COR-L47 (cell line): ENCODE results near the gene EMP1.

ENCODE experiments used
- DNase-seq: peaks from one replicate; lab custom pipeline; 2025; lab: John Stamatoyannopoulos, UW

The EMP1 gene

DNA sequence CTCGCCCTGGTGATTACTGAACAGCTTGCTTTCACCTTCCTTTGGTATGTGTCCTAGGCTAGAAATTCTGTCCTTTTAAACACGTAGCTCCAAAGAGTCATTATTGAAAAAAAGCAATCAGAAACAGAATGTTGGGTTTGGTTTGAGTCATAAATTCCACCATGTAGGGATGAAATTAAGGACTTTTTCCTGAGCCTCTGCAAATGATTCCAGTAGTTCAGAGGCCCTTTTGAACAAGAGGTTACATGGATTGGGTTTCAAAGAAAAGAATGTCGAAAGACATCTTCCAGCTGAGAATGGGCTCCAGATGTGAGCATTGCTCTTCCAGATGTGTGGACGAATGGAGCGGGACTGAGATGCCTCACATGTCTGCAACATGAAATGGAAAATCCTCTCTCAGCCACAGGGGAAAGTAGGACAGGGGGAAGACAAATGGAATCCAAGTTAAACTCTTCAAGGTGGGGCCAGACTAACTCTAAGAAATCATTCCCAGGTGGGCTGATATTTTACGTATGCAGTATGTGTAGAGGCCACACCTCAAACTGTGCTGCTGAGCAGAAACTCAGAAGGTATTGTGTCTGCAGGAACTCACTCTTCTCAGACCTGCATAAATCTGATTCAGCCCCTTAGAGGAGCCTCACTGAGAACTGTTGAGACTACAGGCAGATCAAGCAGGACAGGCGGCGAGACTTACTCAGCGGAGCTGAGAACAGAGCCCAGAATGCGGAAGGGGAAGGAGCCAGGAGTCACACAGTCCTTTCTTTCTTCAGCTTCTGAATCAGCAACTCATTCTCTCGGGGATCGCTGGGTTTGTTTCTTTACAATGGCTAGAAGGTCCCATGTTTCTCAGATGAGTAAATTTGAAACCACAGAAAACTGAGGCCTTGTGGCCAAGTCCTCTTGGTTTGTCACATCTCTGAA is 23.3 kb upstream of the EMP1 start:
- DNase-seq: no peak

DNA sequence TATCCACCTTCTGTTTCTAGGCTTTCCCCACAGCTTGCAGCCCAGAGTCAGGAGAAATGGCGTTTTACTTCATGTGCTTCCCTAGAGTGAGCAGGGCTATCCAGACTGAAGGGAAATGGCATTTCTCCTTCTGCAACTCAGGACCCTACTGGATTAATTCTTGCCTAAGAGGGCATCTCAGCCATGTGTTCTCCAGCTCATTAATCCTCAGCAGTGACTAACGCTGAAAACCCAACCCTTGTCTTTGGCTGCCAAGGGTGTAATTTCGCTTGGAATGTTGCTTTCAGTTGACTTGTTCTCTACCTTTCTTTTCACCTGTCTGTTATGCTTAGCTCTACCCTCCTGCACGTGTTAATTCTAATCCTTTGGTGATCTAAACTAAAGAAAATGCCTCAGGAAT is 21.0 kb upstream of the EMP1 start:
- DNase-seq: no peak

DNA sequence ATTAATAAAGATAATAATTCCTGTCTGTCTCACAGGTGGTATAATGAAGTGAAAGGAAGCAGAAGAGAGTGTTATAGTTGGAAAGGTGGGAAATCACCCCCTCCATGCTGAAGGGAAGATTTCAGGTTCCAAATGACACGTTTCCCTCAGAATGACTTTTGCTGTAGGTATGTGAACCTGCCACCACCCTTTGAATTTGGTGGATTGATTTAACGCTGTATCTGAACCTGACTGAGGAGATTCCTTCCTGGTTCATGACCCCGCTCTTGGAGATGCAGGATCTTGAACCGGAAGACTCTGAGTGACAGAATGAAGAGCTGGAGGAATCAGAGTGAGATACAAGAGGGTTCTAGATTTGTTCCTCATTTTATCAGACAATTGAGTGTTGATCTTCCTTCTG is 20.3 kb upstream of the EMP1 start:
- no peak for DNase-seq

DNA sequence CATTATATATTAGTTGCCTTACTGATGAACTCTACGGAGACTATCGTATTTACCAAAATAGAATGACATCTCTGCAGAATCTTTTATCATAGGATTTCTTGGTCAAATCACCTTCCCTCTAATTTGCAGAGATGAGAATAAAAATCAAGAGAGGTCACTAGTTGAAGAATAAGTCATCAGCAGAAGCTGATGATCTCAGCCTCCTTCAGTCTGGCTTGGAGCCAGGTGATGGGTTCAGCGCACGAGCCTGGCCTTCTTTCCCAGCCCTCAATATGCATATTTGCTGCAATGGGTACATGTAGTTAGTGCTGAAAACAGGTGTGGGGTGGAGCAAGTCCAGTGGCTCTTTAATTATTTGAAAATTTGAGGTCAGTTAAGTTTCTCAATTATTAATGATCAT is 19.2 kb upstream of the EMP1 start:
- no peak for DNase-seq

DNA sequence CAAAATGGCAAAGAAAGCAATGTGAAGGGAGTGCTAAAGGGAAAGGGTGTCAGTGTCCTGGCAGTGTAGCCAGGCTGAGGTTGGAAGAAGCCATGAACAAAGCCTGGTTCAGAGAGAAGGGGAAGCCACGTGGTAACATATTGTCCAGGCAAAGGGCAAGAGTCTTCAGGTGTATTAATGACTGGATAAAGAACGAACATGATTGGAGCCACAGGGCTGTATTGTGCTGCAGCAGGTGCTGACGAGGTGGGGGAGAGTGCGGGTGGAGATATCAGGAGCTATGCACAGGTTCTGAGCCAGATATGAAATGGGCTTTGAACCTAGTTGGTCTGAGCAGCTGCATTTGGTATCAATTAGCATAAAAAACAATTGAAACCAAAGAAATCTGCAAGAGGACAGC is 18.6 kb upstream of the EMP1 start:
- DNase-seq: no peak

DNA sequence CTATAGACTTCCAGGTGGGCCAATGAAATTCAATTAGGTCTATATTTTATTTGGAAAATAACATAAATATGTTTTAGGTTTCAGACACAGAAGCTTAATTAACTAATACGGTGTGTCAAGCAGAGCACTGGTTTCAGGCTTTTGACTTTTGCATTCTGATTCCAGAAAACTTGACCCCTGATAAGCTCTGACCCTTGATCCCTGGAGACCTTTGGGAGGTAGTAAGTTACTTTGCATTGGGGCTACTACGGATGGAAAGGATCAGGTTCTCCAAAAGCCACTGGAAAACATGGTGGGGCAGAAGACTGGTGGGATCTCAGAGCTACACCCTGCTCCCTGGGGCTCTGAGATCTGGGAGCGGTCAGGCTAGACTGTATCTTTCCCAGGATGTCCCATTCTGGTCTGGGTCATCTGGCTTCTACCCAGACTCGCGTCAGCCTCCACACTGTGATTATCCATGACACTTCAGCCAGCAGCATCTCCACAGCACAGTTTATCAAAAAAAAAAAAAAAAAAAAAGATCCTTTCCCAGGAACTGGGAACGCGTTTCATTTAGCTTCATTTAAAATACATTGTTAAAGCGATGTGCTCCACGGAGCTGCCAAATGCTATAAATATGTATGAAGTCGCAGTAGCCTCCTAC is 17.8 kb upstream of the EMP1 start:
- DNase-seq: no peak

DNA sequence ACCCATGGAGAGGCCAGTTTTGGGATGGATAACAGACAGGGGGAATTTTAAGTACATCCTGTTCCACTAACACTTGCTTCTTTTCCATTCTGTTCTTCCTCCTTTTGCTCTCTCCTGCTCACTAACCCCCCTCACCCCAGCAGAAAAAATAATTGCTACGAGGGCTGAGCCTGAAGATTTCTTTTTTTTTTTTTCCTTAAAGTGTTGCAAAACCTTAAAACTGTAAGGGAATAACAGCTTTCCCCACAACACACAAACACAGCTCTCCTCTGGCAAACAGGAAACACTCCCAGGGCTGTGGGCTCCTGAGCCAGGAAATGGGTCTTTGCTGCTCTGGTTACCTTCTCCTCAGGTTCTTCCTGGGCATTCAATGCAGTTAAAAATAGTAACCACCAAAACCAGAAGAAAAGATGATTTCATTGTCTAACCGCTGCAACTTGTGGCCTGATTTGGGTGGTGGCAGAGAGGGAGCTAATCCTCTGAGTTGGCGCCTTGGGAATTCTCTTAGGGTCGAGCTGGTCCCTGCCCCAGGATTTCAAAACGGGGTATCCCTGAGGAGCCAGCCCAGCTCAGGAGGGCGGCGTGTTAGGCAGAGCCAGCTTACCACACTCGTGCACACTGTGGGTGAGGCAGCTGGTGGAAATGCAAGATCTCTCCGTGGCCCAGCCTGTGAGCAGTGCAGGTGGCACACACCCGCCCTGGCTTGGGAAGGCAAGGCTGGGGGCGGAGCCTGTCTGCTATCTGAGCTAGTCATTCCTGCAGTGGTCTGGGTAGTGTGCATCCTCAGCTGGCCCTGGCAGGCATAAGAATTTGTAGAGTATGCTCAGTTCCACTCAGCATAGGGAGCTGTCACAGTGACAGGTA is 17.1 kb upstream of the EMP1 start:
- DNase-seq: no peak

DNA sequence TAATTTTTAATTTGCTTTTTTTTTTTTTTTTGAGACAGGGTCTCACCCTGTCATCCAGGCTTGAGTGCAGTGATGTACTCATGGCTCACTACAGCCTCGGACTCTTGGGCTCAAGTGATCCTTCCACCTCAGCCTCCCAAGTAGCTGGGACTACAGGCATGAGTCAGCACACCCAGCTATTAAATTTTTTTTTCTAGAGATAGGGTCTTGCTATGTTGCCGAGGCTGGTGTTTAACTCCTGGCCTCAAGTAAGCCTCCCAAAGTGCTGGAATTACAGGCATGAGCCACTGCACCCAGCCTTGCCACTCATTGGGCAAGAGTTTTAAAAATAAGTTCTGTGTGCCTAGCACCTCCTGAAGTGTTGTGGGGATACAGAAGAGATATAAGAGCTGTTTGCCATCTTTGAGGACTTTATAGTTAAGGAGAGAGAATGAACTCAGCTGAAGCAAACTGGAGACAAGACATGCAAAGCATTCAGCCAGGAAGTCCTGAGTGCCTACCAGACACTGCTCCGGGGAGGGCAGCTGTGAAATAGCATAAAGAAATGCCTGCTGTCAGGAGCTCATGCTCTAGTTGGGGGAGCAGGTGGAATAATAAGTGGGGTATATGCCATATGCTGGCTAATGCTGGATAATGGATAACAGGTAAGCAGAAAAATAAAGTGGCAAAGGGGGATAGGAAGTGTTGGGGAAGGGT is 15.0 kb upstream of the EMP1 start:
- no peak for DNase-seq

DNA sequence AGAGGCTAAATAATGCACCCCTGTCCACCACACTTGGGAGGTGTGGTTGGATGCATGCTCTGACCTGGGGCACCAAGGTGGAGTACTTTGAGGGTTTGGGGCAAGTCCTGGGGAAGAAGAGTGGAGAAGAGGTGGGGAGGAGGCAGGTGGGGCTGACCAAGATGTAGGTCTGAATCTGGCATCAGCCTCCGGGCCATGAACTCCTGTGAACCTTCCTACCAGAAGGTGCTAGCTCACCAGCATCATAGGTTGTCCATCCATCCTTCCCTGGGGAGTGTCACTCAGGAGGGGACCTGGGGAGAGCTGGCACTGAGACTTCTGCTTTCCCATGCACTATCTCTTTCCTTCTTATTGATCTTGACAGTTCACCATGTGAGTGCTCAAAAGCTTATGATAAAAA is 13.6 kb upstream of the EMP1 start:
- DNase-seq: no peak

DNA sequence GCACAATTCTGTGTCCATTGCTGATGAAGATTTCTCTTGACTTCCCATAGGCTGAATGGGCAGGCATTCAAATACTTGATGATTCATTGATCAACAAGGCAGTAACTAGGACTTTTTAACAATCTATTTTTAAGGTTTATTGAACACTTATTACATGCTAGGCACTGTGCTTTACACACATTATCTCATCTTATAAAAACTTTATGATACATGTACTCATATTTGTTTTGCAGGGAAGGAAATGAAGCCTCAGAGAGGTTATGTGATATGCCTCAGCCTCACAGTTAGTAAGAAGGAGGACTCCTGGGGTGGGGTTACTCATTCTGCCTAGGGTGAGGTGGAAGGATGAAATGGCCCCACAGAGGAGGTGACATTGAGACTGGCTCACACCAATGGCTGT is 12.9 kb upstream of the EMP1 start:
- no peak for DNase-seq

DNA sequence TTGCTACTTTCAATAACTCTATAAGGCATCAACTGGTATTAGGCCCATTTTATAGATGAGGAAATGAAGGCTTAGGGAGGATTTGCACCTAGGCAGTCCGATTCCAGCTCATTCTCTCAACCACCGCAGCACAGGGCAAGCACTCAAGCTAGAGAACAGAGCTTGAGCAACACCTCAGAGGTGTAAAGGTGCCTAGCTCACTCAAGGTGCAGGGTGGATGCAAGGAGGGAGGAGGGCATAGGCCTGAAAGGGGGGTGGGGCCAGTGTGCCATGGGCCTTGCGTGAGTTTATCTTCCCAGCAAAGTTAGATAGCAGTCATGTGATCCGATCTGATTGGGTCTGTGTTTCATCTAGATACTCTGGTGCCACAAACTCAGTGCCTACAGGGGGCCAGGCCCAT is 10.2 kb upstream of the EMP1 start:
- no peak for DNase-seq

DNA sequence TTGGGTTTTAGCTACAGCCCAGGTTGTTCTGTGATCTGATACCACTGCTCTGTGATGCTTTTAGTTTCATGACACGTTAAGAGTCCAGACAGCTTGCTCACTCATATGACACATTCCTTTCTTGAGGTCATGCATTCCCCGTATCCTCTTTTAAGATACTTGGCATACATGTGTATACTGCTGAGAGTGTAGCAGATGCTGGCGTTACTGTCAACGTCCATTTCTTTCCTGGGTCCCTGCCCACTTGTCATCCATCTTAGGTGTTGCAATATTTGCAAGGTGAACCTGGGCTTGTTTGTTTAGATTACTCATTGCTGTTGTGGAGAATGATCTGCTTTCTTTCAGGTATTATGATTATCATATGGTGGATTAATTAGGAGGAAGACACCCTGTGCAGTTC is 9.1 kb upstream of the EMP1 start:
- no peak for DNase-seq

DNA sequence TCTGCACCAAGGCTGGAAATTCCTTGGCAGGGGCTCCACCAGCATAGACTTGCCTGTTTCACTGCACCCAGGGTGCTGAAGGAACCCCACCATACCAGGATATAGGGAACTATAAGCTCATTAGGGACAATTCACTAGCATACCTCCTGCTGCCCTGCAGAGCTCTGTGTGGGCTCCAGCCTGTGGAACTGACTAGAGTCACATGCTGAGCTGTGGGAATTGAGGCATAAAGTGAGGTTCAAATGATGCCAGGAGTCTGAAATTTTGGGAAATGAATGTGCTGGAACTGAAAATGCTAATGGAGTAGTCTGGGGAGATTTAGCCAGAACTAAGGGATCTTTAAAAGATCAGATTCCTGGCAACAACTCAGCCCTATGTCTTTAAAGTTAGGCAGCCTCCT is 7.3 kb upstream of the EMP1 start:
- DNase-seq: no peak

DNA sequence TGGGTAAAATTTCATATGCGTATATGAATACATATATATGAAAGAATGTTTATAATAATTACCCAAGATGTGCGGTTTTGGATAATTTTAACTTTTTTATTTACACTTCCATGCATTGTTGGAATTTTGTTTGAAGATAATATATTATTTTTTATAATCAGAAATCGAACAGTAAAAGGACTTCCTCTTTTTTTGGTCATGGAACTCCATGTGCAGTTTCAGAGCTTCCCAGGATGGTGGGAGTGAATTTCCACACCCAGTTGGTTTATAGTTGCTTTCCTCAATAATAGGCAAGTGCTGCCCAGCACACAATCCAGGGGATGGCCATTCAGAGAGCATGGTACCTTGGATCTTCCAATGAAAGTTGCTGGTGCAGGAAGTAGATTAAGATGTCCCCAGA is 6.3 kb upstream of the EMP1 start:
- no peak for DNase-seq

DNA sequence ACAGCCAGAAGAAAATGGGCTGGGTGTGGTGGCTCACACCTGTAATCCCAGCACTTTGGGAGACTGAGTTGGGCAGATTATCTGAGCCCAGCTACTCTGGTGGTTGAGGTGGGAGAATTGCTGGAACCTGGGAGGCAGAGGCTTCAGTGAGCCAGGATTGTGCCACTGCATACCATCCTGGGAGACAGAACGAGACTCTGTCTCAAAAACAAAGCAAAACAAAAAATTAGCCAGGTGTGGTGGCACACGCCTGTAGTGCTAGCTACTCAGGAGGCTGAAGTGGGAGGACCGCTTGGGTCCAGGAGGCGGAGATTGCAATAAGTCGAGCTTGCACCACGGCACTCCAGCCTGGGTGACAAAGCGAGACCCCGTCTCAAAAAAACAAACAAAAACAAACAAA is 3.8 kb upstream of the EMP1 start:
- no peak for DNase-seq

DNA sequence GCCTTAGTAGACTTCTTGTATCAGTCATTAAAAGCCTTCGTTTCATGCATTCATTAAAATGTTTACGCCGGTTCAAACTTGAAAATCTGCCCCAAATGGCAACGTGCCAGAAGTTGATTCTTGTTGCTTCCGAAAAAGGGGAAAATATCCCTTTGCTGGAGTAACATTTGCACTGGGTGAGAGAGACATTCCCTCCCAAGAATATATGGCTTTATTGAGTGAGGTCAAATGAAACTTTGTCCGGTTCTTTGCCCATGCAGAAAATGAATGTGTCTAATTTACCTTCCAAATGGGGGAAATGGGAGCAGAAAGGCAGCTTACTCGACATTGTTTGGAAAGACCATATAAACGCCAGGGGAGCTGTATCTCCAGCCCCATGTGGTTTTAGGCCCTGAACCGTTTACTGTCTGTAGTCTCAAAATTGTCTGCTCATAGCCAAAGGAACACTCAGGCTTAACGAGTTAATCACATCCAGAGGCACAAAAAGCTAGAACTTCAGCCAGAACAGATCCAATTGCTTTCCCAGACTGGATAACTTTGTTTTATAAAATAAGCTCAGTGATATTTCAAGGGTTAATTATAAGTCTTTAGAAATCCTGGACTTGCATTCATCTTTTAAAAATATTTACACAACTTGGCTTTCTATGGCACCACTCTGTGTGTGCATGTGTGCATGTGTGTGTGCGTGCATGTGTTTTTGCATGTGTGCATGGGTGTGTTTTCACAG is 2.9 kb upstream of the EMP1 start:
- DNase-seq: no peak

DNA sequence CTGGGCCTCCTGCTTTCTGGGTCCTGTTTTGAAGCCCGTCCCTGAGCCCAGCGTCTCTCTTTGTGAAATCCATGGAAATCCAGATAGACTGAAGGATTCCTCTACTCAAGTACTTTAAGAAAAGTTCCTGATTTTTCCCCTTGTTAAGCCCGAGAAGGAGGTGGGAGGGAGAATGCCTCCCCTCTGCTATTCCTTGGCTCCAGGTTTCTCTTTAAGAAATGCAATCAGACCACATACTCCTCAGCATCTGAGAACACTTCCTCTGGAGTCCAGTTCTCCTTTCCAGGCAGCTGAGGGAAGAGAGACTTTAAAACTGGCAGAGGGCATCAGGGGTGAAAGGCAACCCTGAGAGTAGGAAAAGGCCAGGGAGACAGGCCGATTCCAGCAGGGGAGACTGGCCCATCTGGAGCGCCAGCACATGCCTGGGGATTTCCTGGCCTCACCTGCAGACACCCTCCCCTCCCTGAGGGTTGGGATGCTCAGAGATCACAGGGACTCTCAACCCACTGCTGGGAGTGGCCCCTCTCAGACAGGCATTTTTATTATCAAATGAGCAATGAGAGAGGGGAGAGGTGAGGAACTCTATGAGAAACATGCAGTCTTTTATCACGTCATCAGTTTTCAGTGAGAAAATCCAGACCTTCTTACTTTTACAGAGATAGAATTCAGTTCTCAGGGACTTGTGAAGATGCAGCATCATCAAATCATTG is 2.0 kb upstream of the EMP1 start:
- no peak for DNase-seq

DNA sequence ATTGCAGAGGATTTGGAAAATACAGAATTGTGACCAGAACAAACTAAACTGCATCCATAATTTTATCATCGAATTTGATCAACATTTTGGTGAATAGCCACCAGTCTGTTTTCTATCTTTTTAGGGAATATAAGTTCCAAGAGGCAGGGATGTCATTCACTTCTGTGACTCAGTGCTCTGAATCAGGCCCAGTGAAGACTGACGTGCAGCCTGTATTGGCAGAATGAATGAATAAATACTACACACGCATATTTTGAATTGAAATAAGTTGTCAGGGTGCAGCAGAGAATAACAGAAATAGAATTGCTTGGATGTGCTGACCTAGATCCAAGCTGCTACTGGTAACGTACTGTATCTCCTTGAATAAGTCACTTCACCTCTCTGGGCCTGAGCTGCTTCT is 1.3 kb upstream of the EMP1 start:
- DNase-seq: no peak

DNA sequence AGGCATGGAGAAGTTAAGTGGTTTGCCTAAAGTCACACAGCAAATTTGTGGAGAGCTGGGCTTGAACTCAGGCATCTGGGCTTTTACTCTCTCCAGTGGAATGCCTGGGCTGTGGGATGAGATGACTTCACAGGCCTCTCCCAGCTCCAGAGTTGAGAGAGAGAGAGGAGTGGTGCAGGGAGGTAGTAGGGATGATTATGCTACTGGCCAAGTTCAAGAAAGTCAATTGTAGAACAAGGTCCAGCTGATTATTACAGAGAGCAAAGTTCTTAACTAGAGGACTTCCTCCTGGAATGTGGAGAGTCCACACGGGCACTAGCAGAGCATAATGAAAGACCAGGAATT is 769 bp upstream of the EMP1 start:
- DNase-seq: no peak

DNA sequence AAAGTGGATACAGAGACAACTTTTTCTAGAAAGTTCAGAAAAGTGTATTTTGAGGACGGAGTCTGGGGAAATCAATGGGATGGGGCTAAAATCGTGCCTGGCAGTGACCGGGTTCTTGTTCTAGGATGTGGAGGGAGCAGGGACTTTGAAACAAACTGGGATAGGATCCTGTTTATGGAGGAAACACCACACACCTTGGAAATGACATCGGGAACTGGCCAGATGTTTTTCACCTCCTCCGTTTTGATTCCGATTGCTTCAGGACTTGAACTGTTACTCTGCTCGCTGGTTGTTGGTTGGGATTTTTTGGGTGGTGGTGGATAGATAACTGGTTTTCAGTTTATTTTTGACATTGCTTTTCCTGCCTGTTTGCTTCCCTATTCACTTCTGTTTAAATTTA is 506 bp downstream of the EMP1 start:
- no peak for DNase-seq

DNA sequence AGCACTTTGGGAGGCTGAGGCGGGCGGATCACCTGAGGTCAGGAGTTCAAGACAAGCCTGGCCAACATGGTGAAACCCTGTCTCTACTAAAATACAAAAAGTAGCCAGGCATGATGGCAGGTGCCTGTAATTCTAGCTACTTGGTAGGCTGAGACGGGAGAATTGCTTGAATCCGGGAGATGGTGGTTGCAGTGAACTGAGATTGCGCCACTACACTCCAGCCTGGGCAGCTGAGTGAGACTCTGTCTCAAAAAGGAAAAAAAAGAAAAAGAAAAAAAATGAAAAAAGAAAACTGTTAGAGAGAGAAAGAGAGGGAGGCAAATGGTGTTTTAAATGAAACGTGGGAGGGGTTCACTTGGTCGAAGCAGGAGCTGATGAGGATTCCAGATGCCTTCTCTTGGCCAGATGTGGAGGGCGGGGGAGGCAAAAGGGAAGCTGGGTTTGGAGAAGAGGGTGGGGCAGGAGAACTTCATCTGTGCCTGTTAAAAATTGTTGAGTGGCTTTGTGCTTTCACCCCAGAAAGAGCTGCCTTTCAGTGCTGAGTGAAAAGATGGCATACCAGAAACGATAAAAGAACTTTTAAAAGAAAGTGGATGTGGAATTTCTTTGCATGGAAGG is 1.1 kb downstream of the EMP1 start:
- no peak for DNase-seq
